Vagina (tissue), 2 donors: ENCODE results near the gene HAUS7.

Experiments
- POLR2AphosphoS5 ChIP-seq, 2 donors: sonication (generic); formaldehyde crosslinking; IDR thresholded peaks; one replicate each; pipeline ENCODE4 v1.9.0; 2017; ENCODE audit warnings: antibody characterized with exemption in 2 of 2, mild to moderate bottlenecking in 2 of 2, low read depth in 1 of 2; ENCODE audit not compliant: insufficient read depth in 1 of 2
- TF ChIP-seq, protein P1 (sequence below), 3 experiments: fragments of 450-650 bp in 2 of 3; fragments of 200-600 bp in 1 of 3; sonication (generic) in 1 of 3; IDR thresholded peaks; one replicate each; pipeline ENCODE4 v1.5.1; 2017 to 2019; ENCODE audit warnings: antibody characterized with exemption in 3 of 3, mild to moderate bottlenecking in 2 of 3, moderate library complexity in 2 of 3

GRCh38 chrX:153411255-153411987 lies 59.0 kb downstream of the HAUS7 start, which contains the start of gene ZFP92:
- no peak for TF ChIP-seq POLR2AphosphoS5 (IDR thresholded peaks at IDR 0.05; ENCODE audit: insufficient read depth in 1 of 2, low read depth in 1 of 2)
- TF ChIP-seq, protein P1, sequence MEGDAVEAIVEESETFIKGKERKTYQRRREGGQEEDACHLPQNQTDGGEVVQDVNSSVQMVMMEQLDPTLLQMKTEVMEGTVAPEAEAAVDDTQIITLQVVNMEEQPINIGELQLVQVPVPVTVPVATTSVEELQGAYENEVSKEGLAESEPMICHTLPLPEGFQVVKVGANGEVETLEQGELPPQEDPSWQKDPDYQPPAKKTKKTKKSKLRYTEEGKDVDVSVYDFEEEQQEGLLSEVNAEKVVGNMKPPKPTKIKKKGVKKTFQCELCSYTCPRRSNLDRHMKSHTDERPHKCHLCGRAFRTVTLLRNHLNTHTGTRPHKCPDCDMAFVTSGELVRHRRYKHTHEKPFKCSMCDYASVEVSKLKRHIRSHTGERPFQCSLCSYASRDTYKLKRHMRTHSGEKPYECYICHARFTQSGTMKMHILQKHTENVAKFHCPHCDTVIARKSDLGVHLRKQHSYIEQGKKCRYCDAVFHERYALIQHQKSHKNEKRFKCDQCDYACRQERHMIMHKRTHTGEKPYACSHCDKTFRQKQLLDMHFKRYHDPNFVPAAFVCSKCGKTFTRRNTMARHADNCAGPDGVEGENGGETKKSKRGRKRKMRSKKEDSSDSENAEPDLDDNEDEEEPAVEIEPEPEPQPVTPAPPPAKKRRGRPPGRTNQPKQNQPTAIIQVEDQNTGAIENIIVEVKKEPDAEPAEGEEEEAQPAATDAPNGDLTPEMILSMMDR (IDR thresholded peaks at IDR 0.05), result no peak
